Activated naive CD8-positive, alpha-beta T cell (primary cell): Measurements from ENCODE around the gene TMEM240.
"Not testable (repeated sequence)": the region's sequence is repeated elsewhere in the genome, so short reads cannot be mapped to it uniquely, and the experiment has no call there.

ENCODE experiments used
- H3K27ac Mint-ChIP-seq: one replicate; pipeline ENCODE4 v1.8.0; 2021; ENCODE audit warnings: mixed read lengths
- H3K27me3 Mint-ChIP-seq: one replicate; pipeline ENCODE4 v1.8.0; 2021; ENCODE audit warnings: mixed read lengths
- H3K36me3 Mint-ChIP-seq: one replicate; pipeline ENCODE4 v1.8.0; 2021; ENCODE audit warnings: mixed read lengths
- H3K4me1 Mint-ChIP-seq: one replicate; pipeline ENCODE4 v1.8.0; 2021; ENCODE audit warnings: low read depth, mixed read lengths
- H3K4me3 Mint-ChIP-seq: one replicate; pipeline ENCODE4 v1.8.0; 2021; ENCODE audit warnings: mild to moderate bottlenecking, mixed read lengths
- H3K9me3 Mint-ChIP-seq: one replicate; pipeline ENCODE4 v1.8.0; 2021; ENCODE audit warnings: low read depth, mixed read lengths

The TMEM240 gene

GRCh38 chr1:1484976-1485750 is 55.3 kb downstream of the TMEM240 start:
- H3K27ac Mint-ChIP-seq, result not testable (repeated sequence)

More at GRCh38 chr1:1484976-1485750, 55.3 kb downstream of the TMEM240 start:
- not testable (repeated sequence) for H3K4me1 Mint-ChIP-seq, H3K9me3 Mint-ChIP-seq, H3K4me3 Mint-ChIP-seq, H3K27me3 Mint-ChIP-seq, H3K36me3 Mint-ChIP-seq
